Measurements from ENCODE around the gene NRXN3.

Gene NRXN3

GRCh38 chr14:79871136-79871535 is 1701.0 kb downstream of the NRXN3 start:
- DNase-seq (ENCODE audit: low read depth): no peak
- no peak for TF ChIP-seq CTCF (IDR thresholded peaks at IDR 0.05; ENCODE audit: insufficient read depth, low read depth, low read length, missing control alignments)
- H3K4me3 ChIP-seq (ENCODE audit: low read depth, low read length): no peak overlapping the region

GRCh38 chr14:79878229-79878628 is 1708.1 kb downstream of the NRXN3 start:
- TF ChIP-seq CTCF (IDR thresholded peaks at IDR 0.05; ENCODE audit: insufficient read depth, low read depth, low read length, missing control alignments): no peak
- no peak for DNase-seq (ENCODE audit: low read depth)
- no peak overlapping the region for H3K4me3 ChIP-seq (ENCODE audit: low read depth, low read length)

- no peak for DNase-seq (ENCODE audit: low read depth)
- TF ChIP-seq CTCF (IDR thresholded peaks at IDR 0.05; ENCODE audit: insufficient read depth, low read depth, low read length, missing control alignments): no peak
- H3K4me3 ChIP-seq (ENCODE audit: low read depth, low read length): no peak overlapping the region
These were observed 1708.6 kb downstream of the NRXN3 start for GRCh38 chr14:79878785-79879184.

DNA sequence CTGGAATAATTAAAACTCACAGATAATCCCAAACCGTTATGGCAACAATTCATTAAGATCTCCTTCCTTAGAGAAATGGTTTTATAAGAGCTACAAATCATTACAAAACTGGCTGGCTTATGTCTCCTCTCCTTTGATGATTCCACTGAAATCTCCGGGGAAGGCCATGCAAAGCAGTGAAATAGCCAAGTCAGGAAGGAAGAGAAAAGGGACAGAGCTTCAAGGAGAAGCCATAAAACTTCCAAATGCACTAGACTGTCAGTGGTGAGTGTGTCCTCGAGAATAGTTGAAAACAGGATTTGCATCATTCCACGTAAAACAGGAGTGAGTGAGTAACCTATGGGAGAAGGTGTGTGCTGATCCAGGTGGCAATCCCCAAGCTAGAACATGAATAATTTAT is 1711.1 kb downstream of the NRXN3 start:
- no peak overlapping the region for H3K4me3 ChIP-seq (ENCODE audit: low read depth, low read length)
- TF ChIP-seq CTCF (IDR thresholded peaks at IDR 0.05; ENCODE audit: insufficient read depth, low read depth, low read length, missing control alignments): no peak
- no peak for DNase-seq (ENCODE audit: low read depth)

GRCh38 chr14:79890527-79890926 is 1720.4 kb downstream of the NRXN3 start:
- DNase-seq (ENCODE audit: low read depth): no peak
- no peak overlapping the region for H3K4me3 ChIP-seq (ENCODE audit: low read depth, low read length)
- no peak for TF ChIP-seq CTCF (IDR thresholded peaks at IDR 0.05; ENCODE audit: insufficient read depth, low read depth, low read length, missing control alignments)

GRCh38 chr14:79896009-79896408 is 1725.8 kb downstream of the NRXN3 start:
- no peak for TF ChIP-seq CTCF (IDR thresholded peaks at IDR 0.05; ENCODE audit: insufficient read depth, low read depth, low read length, missing control alignments)
- DNase-seq (ENCODE audit: low read depth): no peak
- H3K4me3 ChIP-seq (ENCODE audit: low read depth, low read length): no peak overlapping the region

DNA sequence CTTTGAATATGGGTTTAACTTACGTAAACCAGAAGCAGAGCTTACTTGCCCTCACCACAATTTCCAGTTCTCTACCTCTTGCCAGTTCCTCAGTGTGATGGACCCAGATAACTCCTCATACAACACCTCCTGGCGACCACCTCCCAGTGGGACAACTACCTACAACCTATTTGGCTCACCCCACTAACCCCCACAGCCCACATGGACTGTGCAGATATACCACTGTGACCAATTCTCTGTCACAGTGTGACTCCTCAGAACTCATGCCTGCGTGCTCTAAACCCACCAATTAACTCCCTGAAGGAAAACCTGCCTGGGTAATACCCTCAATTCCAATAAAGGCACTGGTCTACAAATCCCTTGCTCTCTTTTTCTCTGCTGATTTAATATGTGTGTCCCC is 1729.4 kb downstream of the NRXN3 start:
- no peak for TF ChIP-seq CTCF (IDR thresholded peaks at IDR 0.05; ENCODE audit: insufficient read depth, low read depth, low read length, missing control alignments)
- H3K4me3 ChIP-seq (ENCODE audit: low read depth, low read length): no peak overlapping the region
- DNase-seq (ENCODE audit: low read depth): no peak
